CD14-positive monocyte (primary cell): Measurements from ENCODE around the gene MOK. TPM values are rescaled to one million over a fixed set of nuclear protein-coding genes. Genes with fewer than 3 reads are reported as not detected.

Experiments
- DNase-seq, 3 donors: peaks; one replicate each; pipeline ENCODE4 v3.0.0-alpha.2; 2011 to 2022
- H2AFZ ChIP-seq: 2 replicates; pipeline ENCODE4 v1.6.0; 2012; ENCODE audit warnings: mild to moderate bottlenecking, low read depth, low read length, inconsistent platforms; ENCODE audit not compliant: insufficient read depth, poor library complexity, severe bottlenecking
- H3K27ac ChIP-seq, 2 donors: 1 replicate in 1 of 2; 2 replicates in 1 of 2; pipeline ENCODE4 v1.5.1; 2012 to 2013; ENCODE audit warnings: low read length in 2 of 2, control low read depth in 1 of 2, inconsistent platforms in 1 of 2, low read depth in 1 of 2, mild to moderate bottlenecking in 1 of 2
- H3K27me3 ChIP-seq, 2 donors: one replicate each; pipeline versions ENCODE4 v1.6.0 to v1.6.1; 2011 to 2013; ENCODE audit warnings: low read length in 2 of 2; ENCODE audit not compliant: control insufficient read depth in 2 of 2, insufficient read depth in 2 of 2
- H3K36me3 ChIP-seq, 2 donors: replicated peaks in 1 of 2; 1 replicate in 1 of 2; 2 replicates in 1 of 2; pipeline versions ENCODE4 v1.5.1 to v1.6.1; 2012 to 2013; ENCODE audit warnings: low read length in 2 of 2, control low read depth in 1 of 2, inconsistent platforms in 1 of 2, mild to moderate bottlenecking in 1 of 2; ENCODE audit not compliant: insufficient read depth in 2 of 2, control insufficient read depth in 1 of 2
- H3K4me1 ChIP-seq, 2 donors: 1 replicate in 1 of 2; 2 replicates in 1 of 2; pipeline versions ENCODE4 v1.5.1 to v1.6.1; 2012 to 2013; ENCODE audit warnings: low read length in 2 of 2, control low read depth in 1 of 2, inconsistent platforms in 1 of 2, mild to moderate bottlenecking in 1 of 2, moderate library complexity in 1 of 2; ENCODE audit not compliant: insufficient read depth in 2 of 2, control insufficient read depth in 1 of 2
- H3K4me2 ChIP-seq: replicated peaks from 2 replicates; pipeline ENCODE3; 2012; ENCODE audit warnings: low read length, moderate library complexity, mild to moderate bottlenecking; ENCODE audit not compliant: poor library complexity, severe bottlenecking; ENCODE audit errors: extremely low read depth
- H3K4me3 ChIP-seq, 3 experiments: fragments of 200-600 bp in 1 of 3; sonication (generic) in 1 of 3; replicated peaks in 1 of 3; 1 replicate in 2 of 3; 2 replicates in 1 of 3; pipeline ENCODE4 v1.5.1; 2011 to 2013; ENCODE audit warnings: low read length in 3 of 3, mild to moderate bottlenecking in 3 of 3, control low read depth in 2 of 3, low read depth in 2 of 3, inconsistent platforms in 1 of 3, moderate library complexity in 1 of 3
- H3K79me2 ChIP-seq: 2 replicates; pipeline ENCODE4 v1.6.0; 2012; ENCODE audit warnings: mild to moderate bottlenecking, control low read depth, inconsistent platforms, low read length, moderate library complexity; ENCODE audit not compliant: insufficient read depth
- H3K9ac ChIP-seq: 2 replicates; pipeline ENCODE4 v1.6.0; 2017; ENCODE audit warnings: low read length, mild to moderate bottlenecking; ENCODE audit not compliant: insufficient read depth, poor library complexity, severe bottlenecking
- H3K9me3 ChIP-seq, 2 donors: replicated peaks in 1 of 2; 1 replicate in 1 of 2; 2 replicates in 1 of 2; pipeline versions ENCODE4 v1.5.1 to v1.6.1; 2012 to 2013; ENCODE audit warnings: low read length in 2 of 2, control low read depth in 1 of 2; ENCODE audit not compliant: control insufficient read depth in 1 of 2, insufficient read depth in 1 of 2
- H4K20me1 ChIP-seq: 2 replicates; pipeline ENCODE4 v1.6.0; 2012; ENCODE audit warnings: mild to moderate bottlenecking, low read length, control low read depth, moderate library complexity; ENCODE audit not compliant: insufficient read depth
- H3K27ac Mint-ChIP-seq, 7 donors: one replicate each; pipeline ENCODE4 v1.8.0; 2020; ENCODE audit warnings: mild to moderate bottlenecking in 7 of 7, mixed read lengths in 7 of 7, moderate library complexity in 6 of 7, inconsistent platforms in 2 of 7
- H3K27me3 Mint-ChIP-seq, 3 donors: one replicate each; pipeline ENCODE4 v1.8.0; 2021 to 2022; ENCODE audit warnings: low read depth in 3 of 3, mild to moderate bottlenecking in 3 of 3, mixed read lengths in 3 of 3, moderate library complexity in 3 of 3, inconsistent platforms in 1 of 3
- H3K36me3 Mint-ChIP-seq, 2 donors: one replicate each; pipeline ENCODE4 v1.8.0; 2020; ENCODE audit warnings: mixed read lengths in 2 of 2, inconsistent platforms in 1 of 2, mild to moderate bottlenecking in 1 of 2
- H3K4me1 Mint-ChIP-seq: one replicate; pipeline ENCODE4 v1.8.0; 2020; ENCODE audit warnings: mild to moderate bottlenecking, mixed read lengths
- H3K4me3 Mint-ChIP-seq, 2 donors: one replicate each; pipeline ENCODE4 v1.8.0; 2020; ENCODE audit warnings: mild to moderate bottlenecking in 2 of 2, mixed read lengths in 2 of 2, moderate library complexity in 1 of 2
- H3K9me3 Mint-ChIP-seq, 7 donors: one replicate each; pipeline ENCODE4 v1.8.0; 2020 to 2022; ENCODE audit warnings: mixed read lengths in 7 of 7, mild to moderate bottlenecking in 6 of 7, moderate library complexity in 6 of 7, inconsistent platforms in 2 of 7
- WGBS: methylation state at CpG from one replicate; pipeline ENCODE4 v1.1.5; 2013; ENCODE audit warnings: missing lambda C conversion rate; ENCODE audit not compliant: insufficient coverage; 5-methylcytosine and 5-hydroxymethylcytosine counted together
- intact Hi-C, 2 donors: fragments of 100-400 bp; cut with micrococcal nuclease; formaldehyde crosslinking; loops; one replicate each; pipeline versions ENCODE4 v1.15.0 to v1.15.1; 2023
- polyA plus RNA-seq, 3 donors: library from polyadenylated mRNA; depleted of rRNA in 1 of 3; unstranded in 2 of 3; stranded (reverse) in 1 of 3; fragments of 300-500 nt in 2 of 3; fragments of >200 nt in 1 of 3; fragmentation: Illumina TruSeq in 2 of 3; gene quantifications; 1 replicate in 2 of 3; 2 replicates in 1 of 3; pipeline ENCODE4 v1.2.3, GENCODE V29; 2012 to 2021
- TF ChIP-seq, protein P1 (sequence below): fragments of 200-600 bp; IDR thresholded peaks from one replicate; pipeline ENCODE4 v1.8.0; 2022; ENCODE audit warnings: antibody characterized with exemption, mild to moderate bottlenecking

The MOK gene
- polyA plus RNA-seq, 3 donors = 0.67 to 3.4 (median 1.8) TPM

DNA sequence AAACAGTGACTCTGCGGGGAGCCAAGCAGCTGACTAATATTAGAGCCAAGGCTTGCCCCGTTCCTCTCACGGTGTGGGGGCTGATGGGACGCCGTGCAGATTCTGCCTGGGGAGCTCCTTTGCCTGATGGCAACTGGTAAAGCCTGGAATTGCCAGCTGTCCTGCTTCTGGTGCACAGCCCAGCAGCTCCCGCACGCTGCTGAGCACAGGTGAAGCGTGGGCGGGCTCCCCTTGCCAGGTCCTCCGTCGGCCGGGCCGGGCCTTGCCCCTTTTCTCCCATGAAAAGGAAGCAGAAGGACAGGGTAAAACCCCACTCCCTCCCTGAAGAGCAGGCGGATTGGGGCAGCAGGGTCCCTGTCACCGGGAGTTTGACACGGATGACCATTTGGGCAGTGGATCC lies 86.3 kb downstream of the MOK start:
- no peak overlapping the region for H3K4me3 Mint-ChIP-seq
- H3K9me3 Mint-ChIP-seq = no peaks in the 10 kb centered on the region
- H3K27ac Mint-ChIP-seq = no peak overlapping the region
- peaks cover 43% of the 10 kb centered on the region for H4K20me1 ChIP-seq
- H3K4me1 Mint-ChIP-seq = peaks cover 2% of the 10 kb centered on the region
- no peak overlapping the region for H2AFZ ChIP-seq
- no peak overlapping the region for H3K4me2 ChIP-seq
- H3K27ac ChIP-seq = no peak overlapping the region
- peaks cover 30 to 48% of the 10 kb centered on the region in 2 donors for H3K36me3 Mint-ChIP-seq
- no peak overlapping the region for H3K9ac ChIP-seq
- intact Hi-C loops = no loop called here
- no peaks in the 10 kb centered on the region for H3K9me3 ChIP-seq
- peaks cover 4 to 48% of the 10 kb centered on the region in 2 donors for H3K36me3 ChIP-seq
- no peaks in the 10 kb centered on the region for H3K27me3 ChIP-seq
- no peak for DNase-seq
- H3K79me2 ChIP-seq = no peaks in the 10 kb centered on the region
- 95% methylated on average over 16 of the region's 16 CpGs for WGBS
- H3K27me3 Mint-ChIP-seq = peaks cover 0 to 4% (median 1%) of the 10 kb centered on the region in 3 donors
- no peak overlapping the region for H3K4me3 ChIP-seq
- H3K4me1 ChIP-seq = no peaks in the 10 kb centered on the region
- TF ChIP-seq, protein P1, sequence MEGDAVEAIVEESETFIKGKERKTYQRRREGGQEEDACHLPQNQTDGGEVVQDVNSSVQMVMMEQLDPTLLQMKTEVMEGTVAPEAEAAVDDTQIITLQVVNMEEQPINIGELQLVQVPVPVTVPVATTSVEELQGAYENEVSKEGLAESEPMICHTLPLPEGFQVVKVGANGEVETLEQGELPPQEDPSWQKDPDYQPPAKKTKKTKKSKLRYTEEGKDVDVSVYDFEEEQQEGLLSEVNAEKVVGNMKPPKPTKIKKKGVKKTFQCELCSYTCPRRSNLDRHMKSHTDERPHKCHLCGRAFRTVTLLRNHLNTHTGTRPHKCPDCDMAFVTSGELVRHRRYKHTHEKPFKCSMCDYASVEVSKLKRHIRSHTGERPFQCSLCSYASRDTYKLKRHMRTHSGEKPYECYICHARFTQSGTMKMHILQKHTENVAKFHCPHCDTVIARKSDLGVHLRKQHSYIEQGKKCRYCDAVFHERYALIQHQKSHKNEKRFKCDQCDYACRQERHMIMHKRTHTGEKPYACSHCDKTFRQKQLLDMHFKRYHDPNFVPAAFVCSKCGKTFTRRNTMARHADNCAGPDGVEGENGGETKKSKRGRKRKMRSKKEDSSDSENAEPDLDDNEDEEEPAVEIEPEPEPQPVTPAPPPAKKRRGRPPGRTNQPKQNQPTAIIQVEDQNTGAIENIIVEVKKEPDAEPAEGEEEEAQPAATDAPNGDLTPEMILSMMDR = no peak

GRCh38 chr14:102217987-102218421 lies 87.0 kb downstream of the MOK start:
- Histone ChIP-seq H3K36me3 (peaks cover 7 to 48% of the 10 kb centered on the region in 2 donors), H3K9ac (no peak overlapping the region), H3K9me3 (no peaks in the 10 kb centered on the region), H3K4me3 (no peak overlapping the region), H3K4me2 (no peak overlapping the region), H3K79me2 (no peaks in the 10 kb centered on the region), H3K27me3 (no peaks in the 10 kb centered on the region), H3K27ac (no peak overlapping the region), H3K4me1 (no peaks in the 10 kb centered on the region), H4K20me1 (peaks cover 48% of the 10 kb centered on the region), H2AFZ (no peak overlapping the region)
- no peak for DNase-seq
- Mint-ChIP-seq H3K27me3 (peaks cover 0 to 4% (median 1%) of the 10 kb centered on the region in 3 donors), H3K4me1 (peaks cover 2% of the 10 kb centered on the region), H3K27ac (no peak overlapping the region), H3K4me3 (no peak overlapping the region), H3K9me3 (no peaks in the 10 kb centered on the region), H3K36me3 (peaks cover 28 to 49% of the 10 kb centered on the region in 2 donors)
- 96% methylated on average over 7 of the region's 14 CpGs for WGBS
- intact Hi-C loops = no loop called here
- TF ChIP-seq, protein P1 = no peak
